Left ventricle myocardium superior (tissue), 1 donor: ENCODE measurements around the gene DCDC2C. TPM values are rescaled to one million over a fixed set of nuclear protein-coding genes. Genes with fewer than 3 reads are reported as not detected.
"Not testable (repeated sequence)": the region's sequence is repeated elsewhere in the genome, so short reads cannot be mapped to it uniquely, and the experiment has no call there.

Experiments
- ATAC-seq: fragments of 200-7000 bp; cut with Tn5 transposase; one replicate; pipeline ENCODE4 v1.9.1; 2020; ENCODE audit warnings: mild to moderate bottlenecking, moderate library complexity
- DNase-seq: peaks from one replicate; pipeline ENCODE4 v3.0.0-alpha.2; 2020
- intact Hi-C: fragments of 100-400 bp; cut with micrococcal nuclease; formaldehyde crosslinking; loops from one replicate; pipeline ENCODE4 v1.11.0; 2022
- total RNA-seq: library from RNA; stranded (reverse); fragmentation: NEBNext Ultra II Directional; extraction: Animal tissue kit (Norgen Biotek cat#: 25700); gene quantifications from one replicate; pipeline ENCODE4 v1.2.1, GENCODE V29; 2021
- donor health status: DM: no; HTN: yes; CAD: no; lungs with severe emphysema.

The DCDC2C gene
- total RNA-seq, 1 donor from 2014 or later = not detected

- DNase-seq (no peak), ATAC-seq (no peak)
- intact Hi-C loops = no loop called here
Observed at GRCh38 chr2:3789256-3789655, 85.9 kb downstream of the DCDC2C start.

GRCh38 chr2:3793249-3793648 is 89.9 kb downstream of the DCDC2C start:
- intact Hi-C loops = no loop called here
- DNase-seq = peak; percentile 35
- ATAC-seq = peak; percentile 47

DNA sequence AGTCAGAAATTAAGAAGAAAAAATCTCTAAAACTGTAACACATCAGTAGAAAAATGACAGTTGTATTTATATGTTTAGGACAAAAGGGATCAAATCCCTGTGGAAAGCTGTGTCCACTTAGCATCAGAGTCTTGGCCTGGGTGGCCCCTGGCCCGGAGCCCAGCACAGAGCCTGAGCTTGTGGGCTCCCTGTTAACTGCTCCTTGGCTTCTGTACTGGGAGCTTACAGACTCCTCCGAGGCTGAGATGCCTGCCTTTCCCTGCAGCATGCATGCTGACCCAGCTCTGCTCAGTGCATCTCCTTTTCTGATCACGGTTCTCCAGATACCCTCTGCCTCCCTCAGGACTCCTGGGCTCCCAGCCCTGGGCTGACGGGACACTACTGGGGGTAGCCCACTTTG is 98.1 kb downstream of the DCDC2C start:
- intact Hi-C loops = no loop called here
- DNase-seq (no peak), ATAC-seq (no peak)

DNA sequence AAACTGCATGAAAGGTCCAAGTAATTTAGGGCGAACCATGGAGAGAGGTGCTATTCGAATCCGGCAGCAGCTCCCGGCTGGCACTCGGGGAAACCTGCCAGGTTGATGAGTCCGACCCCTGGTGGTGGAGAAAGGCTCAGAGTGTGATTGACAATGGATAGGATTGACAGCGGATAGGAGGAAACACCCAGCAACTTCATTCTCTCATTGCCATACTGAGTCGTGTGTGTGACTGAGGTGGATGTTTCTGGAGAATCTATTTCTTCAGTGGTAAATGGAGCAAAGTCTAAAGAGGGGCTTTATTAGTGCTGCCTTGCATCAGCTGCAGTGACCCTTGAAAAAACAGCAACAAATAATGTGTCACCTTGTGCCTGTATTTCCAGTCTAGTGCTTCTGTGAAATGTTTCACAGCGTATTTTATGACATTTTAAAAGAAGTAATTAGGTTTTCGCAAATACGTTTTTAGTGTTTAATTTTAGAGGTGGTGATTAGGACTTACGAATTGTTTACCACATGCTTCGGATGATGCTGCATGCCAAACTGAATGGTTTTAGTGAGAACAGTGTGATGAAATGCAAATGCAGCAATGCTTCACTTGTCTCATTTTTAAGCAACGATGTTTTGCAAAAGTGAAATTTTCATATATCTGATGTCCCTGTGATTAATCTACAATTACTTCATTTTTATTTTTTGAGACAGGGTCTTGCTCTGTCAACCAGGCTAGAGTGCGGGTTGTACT is 102.0 kb downstream of the DCDC2C start:
- ATAC-seq (no peak), DNase-seq (no peak)
- intact Hi-C loops = no loop called here

GRCh38 chr2:3806168-3806567 is 102.8 kb downstream of the DCDC2C start:
- DNase-seq (no peak), ATAC-seq (no peak)
- intact Hi-C loops = no loop called here

DNA sequence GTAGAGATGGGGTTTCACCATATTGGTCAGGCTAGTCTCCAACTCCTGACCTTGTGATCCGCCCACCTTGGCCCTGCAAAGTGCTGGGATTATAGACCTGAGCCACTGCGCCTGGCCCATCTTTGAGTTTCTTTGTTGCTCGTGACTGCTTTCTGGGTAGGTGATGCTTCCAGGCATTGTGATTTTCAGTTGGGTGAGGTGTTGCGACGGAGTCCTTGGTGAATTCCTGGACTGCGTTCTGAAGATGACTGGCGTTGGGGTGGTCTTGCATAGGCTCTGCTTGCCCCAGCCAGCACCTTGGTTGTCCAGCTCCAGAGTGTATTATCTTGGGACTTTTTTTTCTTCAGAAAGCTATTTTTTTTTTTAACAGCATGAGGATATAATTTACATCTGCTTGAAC is 103.4 kb downstream of the DCDC2C start:
- intact Hi-C loops = no loop called here
- ATAC-seq (no peak), DNase-seq (no peak)

DNA sequence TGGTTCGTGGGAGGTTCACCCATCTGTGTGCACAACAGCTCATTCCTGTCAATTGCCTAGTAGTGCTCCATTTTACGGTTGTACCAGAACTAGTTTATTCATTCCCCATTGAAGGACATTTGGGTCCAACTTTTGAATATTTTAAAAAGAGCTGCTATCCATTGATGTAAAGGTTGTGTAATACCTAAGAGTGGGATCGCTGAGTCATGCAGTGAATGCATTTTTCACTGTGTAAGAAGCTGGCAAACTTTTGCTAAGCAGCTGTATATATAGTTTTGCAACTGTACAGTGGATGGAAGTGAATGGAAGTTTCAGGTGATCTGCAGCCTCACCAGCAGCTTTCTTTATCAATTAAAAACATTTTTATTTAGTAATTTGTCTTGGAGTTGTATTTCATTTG is 104.5 kb downstream of the DCDC2C start:
- no peak for ATAC-seq
- no peak for DNase-seq
- intact Hi-C loops = no loop called here

- ATAC-seq = no peak
- intact Hi-C loops = no loop called here
- no peak for DNase-seq
Observed at GRCh38 chr2:3814706-3815245, 111.4 kb downstream of the DCDC2C start.

DNA sequence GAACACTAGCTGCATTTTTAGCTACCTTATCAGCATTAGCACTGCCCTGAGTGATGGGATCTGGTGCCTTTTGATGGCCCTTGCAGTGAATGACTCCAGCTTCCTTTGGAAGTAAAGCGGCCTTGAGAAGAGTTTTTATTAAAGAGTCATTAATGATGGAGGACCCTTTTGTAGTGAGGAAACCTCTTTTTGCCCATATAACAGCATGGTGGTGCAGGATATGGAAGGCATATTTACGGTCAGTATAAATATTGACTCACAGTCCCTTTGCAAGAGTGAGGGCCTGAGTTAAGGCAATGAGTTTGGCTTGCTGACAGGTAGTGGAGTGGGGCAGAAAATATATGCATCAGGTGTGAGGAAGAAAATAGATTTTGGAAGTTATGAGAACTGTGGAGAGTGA is 113.8 kb downstream of the DCDC2C start:
- intact Hi-C loops, ATAC-seq, DNase-seq: not testable (repeated sequence)

GRCh38 chr2:3823748-3824147 is 120.4 kb downstream of the DCDC2C start:
- intact Hi-C loops = no loop called here
- ATAC-seq (no peak), DNase-seq (no peak)

- DNase-seq (no peak), ATAC-seq (no peak)
- intact Hi-C loops = no loop called here
Observed at GRCh38 chr2:3827673-3828575, 124.5 kb downstream of the DCDC2C start.

GRCh38 chr2:3830796-3831195 is 127.4 kb downstream of the DCDC2C start:
- DNase-seq (no peak), ATAC-seq (no peak)
- intact Hi-C loops = no loop called here

GRCh38 chr2:3837086-3837485 is 133.7 kb downstream of the DCDC2C start:
- ATAC-seq (no peak), DNase-seq (no peak)
- intact Hi-C loops = no loop called here

DNA sequence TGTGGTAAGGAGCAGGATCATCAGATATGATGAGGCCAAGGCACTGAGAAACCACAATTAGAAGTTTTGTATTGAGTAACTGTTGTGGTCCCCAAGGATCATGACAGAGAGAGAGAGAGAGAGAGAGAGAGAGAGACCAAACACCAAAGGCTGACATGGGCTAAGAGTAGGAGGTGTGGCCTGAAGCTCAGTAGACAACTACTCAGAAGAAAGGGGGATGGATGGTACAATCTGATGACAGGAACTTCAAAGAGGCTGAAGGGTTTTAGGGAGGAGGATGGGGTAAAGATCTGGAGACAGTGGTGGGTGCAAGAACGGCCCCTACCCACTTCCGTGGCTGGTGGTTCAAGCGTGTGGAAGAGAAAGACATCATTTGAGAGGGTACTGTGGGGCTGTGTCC is 135.0 kb downstream of the DCDC2C start:
- ATAC-seq = no peak
- intact Hi-C loops = no loop called here
- no peak for DNase-seq

- DNase-seq = no peak
- ATAC-seq = no peak
- intact Hi-C loops = no loop called here
Observed at GRCh38 chr2:3839476-3839875, 136.1 kb downstream of the DCDC2C start.

GRCh38 chr2:3840611-3841155 is 137.3 kb downstream of the DCDC2C start:
- ATAC-seq (no peak), DNase-seq (no peak)
- intact Hi-C loops = no loop called here

DNA sequence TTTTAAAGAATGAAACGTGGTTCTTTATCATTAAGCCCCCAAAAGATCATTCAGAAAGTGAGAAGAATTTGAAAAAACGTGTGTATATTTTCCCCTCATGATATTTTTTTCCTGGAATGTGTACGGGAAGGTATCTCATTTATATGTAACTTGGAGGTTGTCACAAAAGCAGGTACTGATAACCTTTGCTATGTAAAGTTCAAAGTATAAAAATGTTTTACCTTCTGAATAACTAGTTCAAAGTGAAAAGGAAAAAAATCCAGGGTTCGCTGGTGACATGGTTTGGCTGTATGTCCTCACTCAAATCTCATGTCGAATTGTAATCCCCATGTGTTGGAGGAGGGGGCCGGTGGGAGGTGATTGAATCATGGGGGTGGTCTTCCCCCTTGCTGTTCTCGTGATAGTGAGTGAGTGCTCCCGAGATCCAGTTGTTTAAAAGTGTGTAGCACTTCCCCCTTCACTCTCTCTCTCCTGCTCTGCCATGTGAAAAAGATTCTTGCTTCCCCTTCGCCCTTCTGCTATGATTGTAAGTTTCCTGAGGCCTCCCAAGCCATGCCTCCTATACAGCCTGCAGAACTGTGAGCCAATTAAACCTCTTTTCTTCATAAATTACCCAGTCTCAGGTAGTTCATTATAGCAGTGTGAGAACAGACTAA is 144.2 kb downstream of the DCDC2C start:
- ATAC-seq = no peak
- no peak for DNase-seq
- intact Hi-C loops = no loop called here

DNA sequence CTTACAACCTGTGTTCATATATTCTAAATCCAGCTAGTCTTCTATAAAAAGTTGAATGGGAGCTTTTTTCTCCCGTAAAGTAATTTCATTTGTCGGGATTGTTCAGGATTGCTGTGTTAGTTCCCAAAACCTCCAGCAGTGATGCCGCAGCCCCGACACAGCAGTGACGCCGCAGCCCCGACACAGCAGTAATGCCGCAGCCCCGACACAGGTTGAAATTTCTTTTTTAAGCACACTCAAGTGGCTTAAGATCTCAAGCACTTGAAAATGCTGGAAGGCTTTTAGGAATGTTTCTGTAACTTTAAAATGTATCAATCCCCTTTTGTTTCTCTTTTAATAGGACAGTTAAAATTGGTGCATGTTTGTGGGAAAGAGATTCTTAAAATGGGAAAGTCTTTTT is 145.4 kb downstream of the DCDC2C start:
- intact Hi-C loops = no loop called here
- ATAC-seq = no peak
- no peak for DNase-seq

GRCh38 chr2:3849213-3849612 is 145.8 kb downstream of the DCDC2C start:
- ATAC-seq (no peak), DNase-seq (no peak)
- intact Hi-C loops = no loop called here

- ATAC-seq (no peak), DNase-seq (no peak)
- intact Hi-C loops = no loop called here
Observed at GRCh38 chr2:3857576-3857975, 154.2 kb downstream of the DCDC2C start.
